Measurements from ENCODE around the gene GABBR2. TPM values are rescaled to one million over a fixed set of nuclear protein-coding genes. Genes with fewer than 3 reads are reported as not detected.

GABBR2 gene
- total RNA-seq, 1 donor from 2014 or later, result 0.74 TPM

GRCh38 chr9:98538203-98538602 lies 170.5 kb downstream of the GABBR2 start:
- H3K9me3 Mint-ChIP-seq, result no peaks in the 10 kb centered on the region
- H3K36me3 Mint-ChIP-seq, result no peaks in the 10 kb centered on the region
- H3K27me3 Mint-ChIP-seq (ENCODE audit: low read depth), result peaks cover 19% of the 10 kb centered on the region
- no peak overlapping the region for H3K4me3 Mint-ChIP-seq
- TF ChIP-seq CTCF (IDR thresholded peaks at IDR 0.05; ENCODE audit: unreplicated experiment), result no peak
- H3K27ac Mint-ChIP-seq, result no peak overlapping the region
- no peak for DNase-seq (ENCODE audit: low spot score in 2 of 2, unreplicated experiment in 2 of 2)
- no peaks in the 10 kb centered on the region for H3K4me1 Mint-ChIP-seq

DNA sequence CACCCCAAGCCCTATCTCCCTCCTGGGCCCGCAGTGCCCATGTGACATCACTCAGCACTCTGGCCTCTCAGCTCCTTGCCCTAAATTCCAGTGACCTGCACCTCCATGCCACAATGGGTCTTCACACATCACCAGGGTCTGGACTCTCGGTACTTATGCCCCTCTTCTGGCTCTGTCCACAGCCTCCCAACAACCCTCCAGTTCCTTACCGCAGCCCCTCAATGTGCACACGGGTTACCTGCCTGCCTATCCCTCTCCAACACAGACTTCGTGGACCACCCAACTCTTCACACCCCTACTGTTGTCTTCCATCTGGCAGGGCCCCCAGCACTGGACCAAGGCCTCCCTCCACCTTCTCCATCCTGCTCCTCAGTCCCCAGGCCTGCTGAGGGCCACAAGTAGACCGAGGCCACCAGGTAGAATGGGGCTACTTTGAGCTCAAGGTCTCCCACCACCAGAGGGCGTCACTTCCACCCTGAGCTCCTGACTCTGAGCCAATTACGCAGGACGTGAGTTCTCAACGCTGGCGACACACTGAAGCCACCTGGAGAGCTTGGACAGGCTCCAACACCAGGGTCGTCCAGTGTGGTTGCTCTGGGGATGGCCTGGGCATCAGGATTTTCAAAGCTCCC lies 172.1 kb downstream of the GABBR2 start:
- no peaks in the 10 kb centered on the region for H3K36me3 Mint-ChIP-seq
- no peaks in the 10 kb centered on the region for H3K4me1 Mint-ChIP-seq
- no peak overlapping the region for H3K27ac Mint-ChIP-seq
- TF ChIP-seq CTCF (IDR thresholded peaks at IDR 0.05; ENCODE audit: unreplicated experiment), result no peak
- H3K27me3 Mint-ChIP-seq (ENCODE audit: low read depth), result peaks cover 18% of the 10 kb centered on the region
- H3K4me3 Mint-ChIP-seq, result no peak overlapping the region
- H3K9me3 Mint-ChIP-seq, result no peaks in the 10 kb centered on the region
- no peak for DNase-seq (ENCODE audit: low spot score in 2 of 2, unreplicated experiment in 2 of 2)

DNA sequence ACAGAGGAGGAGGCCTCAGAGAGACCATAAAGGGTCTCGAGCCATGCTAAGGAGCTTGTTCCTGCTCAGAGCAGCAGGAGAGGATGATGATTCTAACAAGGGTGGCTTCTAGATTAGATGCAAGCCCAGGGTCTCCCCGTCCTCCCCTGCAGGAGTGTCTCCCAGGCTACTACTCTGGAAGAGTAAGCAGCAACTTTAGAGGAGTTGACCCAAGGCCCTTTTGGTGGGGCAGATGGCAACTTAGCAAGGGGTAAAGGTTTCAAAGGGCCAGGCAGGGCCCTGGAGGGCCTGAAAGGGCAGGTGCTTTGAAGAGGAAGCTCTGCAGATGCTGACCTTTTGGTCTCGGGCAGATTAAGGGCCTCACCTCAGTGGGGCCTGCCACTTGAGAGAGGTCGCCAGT lies 174.9 kb downstream of the GABBR2 start:
- no peak for TF ChIP-seq CTCF (IDR thresholded peaks at IDR 0.05; ENCODE audit: unreplicated experiment)
- H3K4me3 Mint-ChIP-seq, result no peak overlapping the region
- DNase-seq (ENCODE audit: low spot score in 2 of 2, unreplicated experiment in 2 of 2), result no peak
- peaks cover 16% of the 10 kb centered on the region for H3K27me3 Mint-ChIP-seq (ENCODE audit: low read depth)
- H3K4me1 Mint-ChIP-seq, result no peaks in the 10 kb centered on the region
- H3K9me3 Mint-ChIP-seq, result no peaks in the 10 kb centered on the region
- no peak overlapping the region for H3K27ac Mint-ChIP-seq
- no peaks in the 10 kb centered on the region for H3K36me3 Mint-ChIP-seq

DNA sequence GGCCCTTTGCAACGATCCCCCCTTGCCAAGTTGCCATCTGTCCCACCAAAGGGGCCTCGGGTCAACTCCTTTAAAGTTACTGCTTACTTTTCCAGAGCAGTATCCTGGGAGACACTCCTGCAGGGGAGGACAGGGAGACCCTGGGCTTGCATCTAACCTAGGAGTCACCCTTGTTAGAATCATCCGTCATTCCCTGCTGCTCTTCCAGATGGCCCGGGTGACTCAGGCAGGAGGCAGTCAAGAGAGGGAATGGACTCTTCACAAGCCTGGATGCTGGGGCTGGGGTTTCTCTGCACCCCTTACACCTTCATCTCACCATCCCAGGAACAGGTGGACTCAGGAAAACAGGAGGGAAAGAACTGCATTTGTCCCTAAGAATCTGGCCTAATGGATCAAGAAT lies 175.6 kb downstream of the GABBR2 start:
- no peak overlapping the region for H3K27ac Mint-ChIP-seq
- peaks cover 23% of the 10 kb centered on the region for H3K27me3 Mint-ChIP-seq (ENCODE audit: low read depth)
- DNase-seq (ENCODE audit: low spot score in 2 of 2, unreplicated experiment in 2 of 2), result no peak
- H3K4me3 Mint-ChIP-seq, result no peak overlapping the region
- H3K9me3 Mint-ChIP-seq, result no peaks in the 10 kb centered on the region
- no peaks in the 10 kb centered on the region for H3K4me1 Mint-ChIP-seq
- no peaks in the 10 kb centered on the region for H3K36me3 Mint-ChIP-seq
- no peak for TF ChIP-seq CTCF (IDR thresholded peaks at IDR 0.05; ENCODE audit: unreplicated experiment)

GRCh38 chr9:98532574-98532973 lies 176.2 kb downstream of the GABBR2 start:
- Mint-ChIP-seq H3K27ac (no peak overlapping the region), H3K27me3 (ENCODE audit: low read depth) (peaks cover 25% of the 10 kb centered on the region), H3K4me1 (no peaks in the 10 kb centered on the region), H3K36me3 (no peaks in the 10 kb centered on the region), H3K9me3 (no peaks in the 10 kb centered on the region), H3K4me3 (no peak overlapping the region)
- DNase-seq (ENCODE audit: low spot score in 2 of 2, unreplicated experiment in 2 of 2), result no peak
- no peak for TF ChIP-seq CTCF (IDR thresholded peaks at IDR 0.05; ENCODE audit: unreplicated experiment)

DNA sequence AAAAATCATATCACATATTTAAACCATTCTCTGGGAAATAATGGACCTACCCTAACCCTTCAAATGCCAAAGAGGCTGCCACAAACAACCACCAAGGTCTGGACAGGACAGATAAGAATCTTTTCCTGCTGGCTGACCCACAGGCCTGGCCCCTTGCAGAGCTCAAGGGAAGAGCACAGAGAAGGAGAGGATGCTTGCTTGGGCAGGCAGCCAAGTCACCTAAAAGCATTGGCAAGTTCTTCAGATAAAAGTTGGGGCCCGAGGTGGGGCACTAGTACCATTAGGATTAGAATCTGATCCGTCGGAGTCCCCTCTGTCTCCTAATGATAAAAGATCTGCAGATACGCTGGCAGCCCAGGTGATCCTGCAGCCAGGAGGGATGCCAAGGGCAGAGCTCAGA lies 176.6 kb downstream of the GABBR2 start:
- peaks cover 29% of the 10 kb centered on the region for H3K27me3 Mint-ChIP-seq (ENCODE audit: low read depth)
- H3K27ac Mint-ChIP-seq, result no peak overlapping the region
- H3K9me3 Mint-ChIP-seq, result no peaks in the 10 kb centered on the region
- H3K4me1 Mint-ChIP-seq, result no peaks in the 10 kb centered on the region
- H3K36me3 Mint-ChIP-seq, result no peaks in the 10 kb centered on the region
- TF ChIP-seq CTCF (IDR thresholded peaks at IDR 0.05; ENCODE audit: unreplicated experiment), result no peak
- no peak overlapping the region for H3K4me3 Mint-ChIP-seq
- DNase-seq (ENCODE audit: low spot score in 2 of 2, unreplicated experiment in 2 of 2), result no peak

All from mesothelial cell of epicardium (in vitro differentiated cells).